ENCODE results near the gene SEC16A. TPM values are rescaled to one million over a fixed set of nuclear protein-coding genes. Genes with fewer than 3 reads are reported as not detected.

SEC16A gene
- polyA plus RNA-seq, 4 donors, result 50.7 to 72.4 (median 60.7) TPM

- DNase-seq (ENCODE audit: low read depth in 4 of 4, low spot score in 3 of 4), result no peak
These were observed 39.2 kb downstream of the SEC16A start for GRCh38 chr9:136443687-136444086.

DNA sequence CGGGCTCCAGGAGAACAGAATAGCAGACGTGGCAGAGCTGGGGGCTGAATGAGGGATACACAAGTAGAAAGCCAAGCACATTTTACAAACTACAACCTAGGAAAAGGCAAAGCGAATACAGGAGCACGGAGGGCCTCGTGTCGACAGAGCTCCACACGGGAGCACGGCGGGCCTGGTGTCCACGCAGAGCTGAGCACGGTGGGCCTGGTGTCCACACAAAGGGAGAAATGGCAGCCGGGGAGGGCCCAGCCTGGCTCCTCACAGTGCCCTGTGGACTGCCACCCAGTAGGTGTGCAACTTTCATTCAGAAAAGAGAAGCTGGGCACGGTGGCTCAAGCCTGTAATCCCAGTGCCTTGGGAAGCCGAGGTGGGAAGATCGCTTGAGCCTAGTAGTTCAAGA, 39.8 kb downstream of the SEC16A start:
- no peak for DNase-seq (ENCODE audit: low read depth in 4 of 4, low spot score in 3 of 4)

GRCh38 chr9:136442265-136442664, 40.6 kb downstream of the SEC16A start:
- no peak for DNase-seq (ENCODE audit: low read depth in 4 of 4, low spot score in 3 of 4)

- no peak for DNase-seq (ENCODE audit: low read depth in 4 of 4, low spot score in 3 of 4)
These were observed 41.1 kb downstream of the SEC16A start for GRCh38 chr9:136441681-136442245.

GRCh38 chr9:136441191-136441680, 41.6 kb downstream of the SEC16A start:
- no peak for DNase-seq (ENCODE audit: low read depth in 4 of 4, low spot score in 3 of 4)

DNA sequence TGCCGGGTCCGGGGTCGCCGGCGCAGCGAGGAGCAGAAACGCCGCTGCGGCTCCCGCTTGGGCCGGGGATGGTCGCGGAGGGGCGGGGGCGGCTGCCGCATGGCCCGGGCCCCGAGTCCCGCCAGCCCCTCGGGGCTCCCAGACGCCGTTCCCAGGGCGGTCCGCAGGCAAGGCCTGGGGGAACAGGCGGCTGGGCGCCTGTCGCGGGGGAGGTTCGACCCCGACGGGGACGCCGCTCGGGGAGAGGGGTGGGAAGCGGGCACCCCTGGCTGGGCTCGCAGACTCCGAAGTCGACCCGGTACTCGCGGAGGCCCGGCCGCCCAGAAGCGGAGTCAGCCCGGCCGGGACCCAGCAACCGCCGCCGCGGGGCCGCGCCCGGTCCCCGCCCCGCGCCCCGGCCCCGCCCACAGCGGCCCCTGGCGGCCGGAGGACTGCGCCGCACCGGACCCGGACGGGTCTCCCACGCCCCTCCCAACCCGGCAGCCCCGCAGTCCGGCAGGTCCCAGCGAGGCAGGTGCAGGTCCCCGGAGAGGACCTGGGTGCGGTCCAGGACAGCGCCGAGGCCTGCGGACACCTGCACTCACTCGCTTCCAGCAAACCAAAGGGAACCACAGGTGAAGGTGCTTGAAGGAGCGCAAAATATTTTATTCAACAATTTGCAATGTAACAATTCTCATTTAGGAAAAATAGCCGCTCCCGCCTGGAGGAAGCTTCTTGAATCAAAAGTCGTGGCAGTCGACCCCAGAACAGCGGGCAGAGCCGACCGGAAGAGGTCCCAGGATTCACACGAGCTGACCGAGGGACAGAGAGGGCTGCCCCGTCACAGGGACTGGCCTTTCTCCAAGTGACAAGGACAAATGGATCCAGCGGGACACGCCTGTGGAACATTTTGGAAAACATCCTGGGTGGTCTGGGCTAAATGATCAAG, 43.1 kb downstream of the SEC16A start, which contains the start of gene INPP5E:
Gene INPP5E, minus strand, starts transcription at position 365 of the 928 bp plus-strand sequence. CDS start 426 bp downstream, outside the sequence.
- peak; percentile 19 to 57 (median 47) for DNase-seq (ENCODE audit: low read depth in 4 of 4, low spot score in 3 of 4)

DNA sequence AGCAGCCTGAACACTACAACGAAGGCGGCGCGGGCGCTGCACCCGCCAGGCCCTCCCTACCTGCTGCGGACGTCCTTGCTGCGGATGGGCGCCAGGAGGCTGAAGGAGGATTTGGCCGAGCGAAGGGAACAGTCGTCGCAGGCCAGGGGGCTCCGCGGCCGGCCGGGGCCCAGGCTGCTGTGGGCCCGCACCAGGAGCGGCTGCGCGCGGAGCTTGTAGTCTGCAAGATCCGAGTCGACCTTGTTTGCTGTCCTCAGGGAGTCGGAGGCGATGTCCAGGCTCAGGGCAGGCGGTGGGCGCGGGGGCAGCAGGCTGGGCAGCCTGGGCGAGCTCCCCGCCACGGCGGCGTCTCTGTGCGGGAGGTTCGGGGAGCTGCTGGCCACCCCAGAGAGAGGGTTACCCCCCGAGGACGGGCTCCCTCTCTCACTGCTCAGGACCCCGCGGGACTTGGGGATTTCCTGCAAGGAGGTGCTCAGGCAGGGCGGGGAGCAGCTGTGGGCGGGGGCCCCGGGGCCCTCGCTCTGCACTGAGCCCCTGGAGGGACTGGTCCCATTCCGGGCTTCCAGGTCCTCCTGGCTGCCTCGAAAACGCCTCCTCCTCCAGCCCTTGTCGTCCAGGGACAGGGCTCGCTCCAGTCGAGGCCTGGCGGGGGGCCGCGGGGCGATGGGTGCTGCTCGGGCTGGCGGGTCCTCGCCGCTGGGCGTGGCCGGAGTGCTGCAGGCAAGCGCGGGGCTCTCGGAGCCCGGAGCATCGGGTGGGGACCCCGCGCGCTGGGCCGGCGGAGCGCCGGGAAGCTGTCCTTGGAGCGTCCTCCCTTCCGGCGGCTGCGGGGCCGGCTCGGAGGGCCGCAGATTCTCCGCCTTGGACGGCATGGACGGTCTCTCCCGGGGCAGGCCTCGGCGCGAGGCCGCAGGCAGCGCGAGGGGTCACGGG, 44.0 kb downstream of the SEC16A start:
- no peak for DNase-seq (ENCODE audit: low read depth in 4 of 4, low spot score in 3 of 4)

DNA sequence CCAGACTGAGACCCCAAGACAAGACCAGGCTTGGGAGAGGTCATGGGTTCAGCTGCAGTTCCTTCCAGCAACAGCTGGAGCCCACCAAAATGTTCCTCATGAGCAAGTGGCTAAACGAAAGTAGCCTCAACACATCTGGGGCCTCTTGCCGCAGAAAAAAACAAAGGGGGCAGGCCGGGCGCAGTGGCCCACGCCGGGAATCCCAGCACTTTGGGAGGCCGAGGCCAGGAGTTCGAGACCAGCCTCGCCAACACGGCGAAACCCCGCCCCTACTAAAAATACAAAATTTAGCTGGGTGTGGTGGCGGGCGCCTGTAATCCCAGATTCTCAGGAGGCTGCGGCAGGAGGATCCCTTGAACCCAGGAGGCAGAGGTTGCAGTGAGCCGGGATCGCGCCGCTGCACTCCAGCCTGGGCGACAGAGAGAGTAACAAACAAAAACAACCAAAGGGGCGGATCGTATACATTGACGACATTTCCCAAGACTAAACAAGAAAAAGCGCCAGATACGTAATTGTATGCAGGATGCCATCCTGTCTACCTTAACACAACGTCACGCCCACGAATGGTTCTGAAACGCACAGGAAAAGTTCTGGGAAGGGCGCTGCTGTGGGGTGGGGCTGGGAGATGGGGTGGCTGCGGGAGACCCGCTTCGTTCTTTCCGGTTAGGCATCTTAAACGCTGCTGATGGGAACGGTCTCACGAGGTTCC, 44.8 kb downstream of the SEC16A start:
- no peak for DNase-seq (ENCODE audit: low read depth in 4 of 4, low spot score in 3 of 4)

GRCh38 chr9:136437430-136437829, 45.4 kb downstream of the SEC16A start:
- DNase-seq (ENCODE audit: low read depth in 4 of 4, low spot score in 3 of 4), result no peak

DNA sequence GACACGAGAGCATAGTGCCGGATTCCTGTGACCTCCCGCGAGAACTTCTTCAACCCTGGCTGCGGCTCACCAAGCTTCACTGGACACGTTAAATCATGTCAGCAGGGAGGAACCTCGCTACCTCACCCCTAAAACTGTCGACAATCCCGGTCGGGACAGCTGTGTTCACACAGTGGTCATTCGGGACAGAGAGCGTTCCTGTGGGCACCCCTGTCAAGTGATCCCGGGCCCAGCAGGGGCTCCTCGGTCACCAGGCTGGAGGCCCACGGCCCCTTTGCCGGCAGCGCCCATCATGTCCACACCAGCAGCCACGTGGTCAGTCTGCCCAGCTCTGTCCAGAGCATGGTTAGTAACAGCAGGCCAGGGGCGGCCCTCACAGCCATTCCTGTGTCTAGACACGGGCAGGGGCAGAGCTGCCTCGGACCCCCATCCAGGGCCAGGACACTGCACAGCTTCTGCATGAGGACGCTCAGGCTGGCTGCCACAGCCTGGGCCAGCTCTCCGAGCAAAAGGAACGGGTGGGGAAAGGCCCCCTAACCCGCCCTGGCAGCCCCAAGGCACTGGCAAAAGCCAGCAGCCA, 46.7 kb downstream of the SEC16A start:
- no peak for DNase-seq (ENCODE audit: low read depth in 4 of 4, low spot score in 3 of 4)

GRCh38 chr9:136434580-136435169, 48.2 kb downstream of the SEC16A start:
- no peak for DNase-seq (ENCODE audit: low read depth in 4 of 4, low spot score in 3 of 4)

DNA sequence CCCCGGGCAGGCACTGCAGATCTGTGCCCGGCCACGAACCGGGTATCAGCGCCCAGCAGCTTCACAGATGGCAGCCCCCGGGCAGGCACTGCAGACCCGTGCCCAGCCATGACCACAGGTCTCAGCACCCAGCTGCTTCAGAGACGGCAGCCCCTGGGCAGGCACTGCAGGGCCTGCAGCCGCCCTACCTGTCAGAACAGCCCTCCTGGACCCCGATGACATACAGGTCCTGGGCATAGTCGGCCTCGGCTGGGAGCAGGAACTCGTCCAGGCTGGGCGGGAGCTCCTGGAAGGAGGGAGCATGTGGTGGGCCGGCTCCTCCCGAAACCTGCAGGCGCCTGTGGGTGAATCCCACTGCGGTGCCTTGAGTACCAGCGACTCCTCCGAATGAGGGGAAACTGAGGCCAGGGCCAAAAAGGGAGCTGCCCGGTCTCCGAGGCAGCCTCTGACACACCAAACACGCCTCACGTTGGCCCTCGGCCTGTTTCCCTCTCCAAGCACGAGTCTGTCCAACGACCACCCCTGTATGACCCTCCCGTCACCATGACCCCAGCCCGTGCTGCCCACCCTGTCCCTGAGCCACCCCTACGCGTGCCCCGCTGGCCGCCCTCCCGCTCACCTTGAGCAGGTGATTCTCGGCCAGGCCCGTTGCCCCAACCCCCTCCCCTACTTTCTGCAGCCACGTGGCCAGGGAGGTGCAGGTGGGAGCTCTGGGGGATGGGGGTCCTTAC, 48.8 kb downstream of the SEC16A start:
- no peak for DNase-seq (ENCODE audit: low read depth in 4 of 4, low spot score in 3 of 4)

DNA sequence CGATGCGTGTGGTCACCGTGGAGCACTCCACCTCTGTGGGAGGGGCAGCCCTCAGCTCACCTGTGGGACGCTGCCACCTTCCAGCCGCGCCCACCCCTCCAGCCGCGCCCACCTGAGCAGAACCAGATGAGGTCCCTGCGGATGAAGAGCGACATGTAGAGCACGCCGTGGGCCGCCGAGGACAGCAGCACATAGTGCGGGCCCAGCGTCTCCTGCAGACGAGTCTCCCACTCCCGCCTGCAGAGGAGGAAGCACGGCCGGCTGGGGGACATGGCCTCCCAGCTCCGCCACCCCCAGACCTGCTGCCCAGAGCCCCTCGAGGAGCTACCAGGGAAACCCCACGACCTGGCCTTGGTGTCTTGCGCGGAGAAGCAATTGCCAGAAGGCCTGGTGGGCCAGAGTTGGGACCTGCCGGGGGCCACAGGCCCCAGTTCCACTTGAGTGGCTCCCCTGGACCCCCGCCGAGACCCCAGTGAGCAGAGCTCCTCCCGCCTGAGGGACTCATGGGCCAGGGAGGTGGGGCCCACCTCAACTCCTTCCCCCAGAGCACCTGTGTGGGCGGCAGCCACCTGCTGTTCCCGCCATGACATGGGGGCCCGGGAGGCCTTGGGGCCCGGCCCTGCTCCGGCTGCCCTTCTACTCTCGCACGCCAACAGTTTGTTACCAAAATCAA, 49.7 kb downstream of the SEC16A start:
- no peak for DNase-seq (ENCODE audit: low read depth in 4 of 4, low spot score in 3 of 4)

DNA sequence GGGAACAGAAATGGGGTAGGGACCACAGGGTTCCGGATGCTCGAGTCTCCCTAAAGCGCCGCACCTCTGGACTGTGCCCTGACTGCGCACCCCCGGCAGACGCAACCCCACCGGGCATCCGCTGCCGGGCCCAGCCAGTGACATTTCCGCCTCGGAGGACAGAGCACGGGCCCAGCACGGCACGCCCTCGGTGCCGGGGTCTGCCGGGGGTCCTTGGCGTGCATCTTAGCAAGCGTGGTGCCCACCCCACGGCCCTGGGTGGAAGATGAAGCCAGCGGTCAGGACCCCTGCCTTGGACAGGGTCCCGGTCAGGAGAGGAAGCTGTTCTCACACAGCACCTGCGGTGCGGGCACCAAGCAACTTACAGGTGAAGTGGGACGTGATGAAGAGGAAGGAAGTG, 50.2 kb downstream of the SEC16A start:
- no peak for DNase-seq (ENCODE audit: low read depth in 4 of 4, low spot score in 3 of 4)

- DNase-seq (ENCODE audit: low read depth in 4 of 4, low spot score in 3 of 4), result no peak
These were observed 51.0 kb downstream of the SEC16A start for GRCh38 chr9:136431782-136432350.

GRCh38 chr9:136430588-136431234, 52.1 kb downstream of the SEC16A start:
- no peak for DNase-seq (ENCODE audit: low read depth in 4 of 4, low spot score in 3 of 4)
